Stomach (tissue), 9 donors: ENCODE data around the gene LRRTM4. TPM values are rescaled to one million over a fixed set of nuclear protein-coding genes. Genes with fewer than 3 reads are reported as not detected.

Experiments used
- DNase-seq, 2 donors: peaks; one replicate each; pipeline versions ENCODE4 v3.0.0 to v3.0.0-alpha.2; 2013 to 2019
- H3K27ac ChIP-seq, 5 donors: fragments of 200-600 bp in 4 of 5; sonication (generic) in 4 of 5; one replicate each; pipeline ENCODE4 v1.5.1; 2013 to 2019; ENCODE audit warnings: mild to moderate bottlenecking in 1 of 5, moderate library complexity in 1 of 5
- H3K27me3 ChIP-seq, 3 donors: fragments of 200-600 bp; sonication (generic); one replicate each; pipeline ENCODE4 v1.5.1; 2017 to 2019; ENCODE audit warnings: mixed run types in 1 of 3
- H3K36me3 ChIP-seq, 4 donors: fragments of 200-600 bp; sonication (generic); 1 replicate in 3 of 4; 2 replicates in 1 of 4; pipeline ENCODE4 v1.5.1; 2016 to 2019
- H3K4me1 ChIP-seq, 4 donors: fragments of 200-600 bp; sonication (generic); one replicate each; pipeline ENCODE4 v1.5.1; 2016 to 2019
- H3K4me3 ChIP-seq, 4 donors: fragments of 200-600 bp; sonication (generic) in 3 of 4; one replicate each; pipeline ENCODE4 v1.5.1; 2016 to 2019; ENCODE audit warnings: mild to moderate bottlenecking in 1 of 4
- H3K9me3 ChIP-seq, 4 donors: fragments of 200-600 bp; sonication (generic); one replicate each; pipeline ENCODE4 v1.5.1; 2016 to 2019
- CTCF ChIP-seq, 7 experiments: fragments of 450-650 bp in 4 of 7; fragments of 200-600 bp in 3 of 7; sonication (generic) in 3 of 7; IDR thresholded peaks; one replicate each; pipeline ENCODE4 v1.5.1; 2016 to 2019; ENCODE audit warnings: antibody characterized with exemption in 7 of 7, control low read depth in 2 of 7, mild to moderate bottlenecking in 1 of 7
- EP300 ChIP-seq: sonication (generic); formaldehyde crosslinking; IDR thresholded peaks from one replicate; pipeline ENCODE4 v1.6.1; 2017; ENCODE audit warnings: antibody characterized with exemption
- POLR2A ChIP-seq, 4 donors: fragments of 450-650 bp; IDR thresholded peaks; one replicate each; pipeline ENCODE4 v1.6.1; 2016; ENCODE audit warnings: antibody characterized with exemption in 4 of 4, control low read depth in 2 of 4, mild to moderate bottlenecking in 1 of 4, moderate library complexity in 1 of 4
- POLR2AphosphoS5 ChIP-seq, 3 donors: sonication (generic); formaldehyde crosslinking; IDR thresholded peaks; one replicate each; pipeline ENCODE4 v1.6.1; 2016; ENCODE audit warnings: antibody characterized with exemption in 3 of 3
- WGBS, 5 donors: extraction: QIAGEN DNeasy Blood & Tissue Kit in 3 of 5; methylation state at CpG; one replicate each; pipeline versions ENCODE4 v1.1.5 to v1.1.7; 2013 to 2018; 5-methylcytosine and 5-hydroxymethylcytosine counted together
- intact Hi-C: fragments of 100-400 bp; cut with DNase I; formaldehyde crosslinking; loops from one replicate; pipeline ENCODE4 v1.15.1; 2023; ENCODE audit warnings: low total_unique reads
- polyA plus RNA-seq, 3 donors: library from polyadenylated mRNA; stranded (reverse); fragments of 200-250 nt; gene quantifications; one replicate each; pipeline ENCODE4 v1.2.3, GENCODE V29; 2013
- total RNA-seq, 5 donors: library from RNA; depleted of rRNA; stranded (reverse); fragments of >200 nt; gene quantifications; one replicate each; pipeline versions ENCODE4 v1.1.0 to v1.2.3, GENCODE V29; 2014 to 2016
- donor health status: healthy with polysubstance abuse.
- donor health status: Bipolar disorder and iron deficiency.
- donor health status: healthy.

The LRRTM4 gene
- total and polyA plus RNA-seq, 8 donors = 0.13 to 2.2 (median 0.19) TPM; not detected in 5

GRCh38 chr2:77513191-77513590 is 9.0 kb downstream of the LRRTM4 start:
- Histone ChIP-seq H3K9me3 (no peaks in the 10 kb centered on the region), H3K4me1 (no peaks in the 10 kb centered on the region), H3K27me3 (no peaks in the 10 kb centered on the region), H3K27ac (no peak overlapping the region), H3K4me3 (no peak overlapping the region), H3K36me3 (no peaks in the 10 kb centered on the region)
- 69 to 79% (median 73%) methylated on average over 4 of the region's 4 CpGs for WGBS, 5 donors
- no peak for DNase-seq
- TF ChIP-seq CTCF (IDR thresholded peaks at IDR 0.05) (no peak), POLR2A (IDR thresholded peaks at IDR 0.05) (no peak), POLR2AphosphoS5 (IDR thresholded peaks at IDR 0.05) (no peak), EP300 (no peak)
- intact Hi-C loops = no loop called here

GRCh38 chr2:77512507-77512906 is 9.7 kb downstream of the LRRTM4 start:
- Histone ChIP-seq H3K9me3 (no peaks in the 10 kb centered on the region), H3K27me3 (no peaks in the 10 kb centered on the region), H3K4me3 (no peak overlapping the region), H3K36me3 (no peaks in the 10 kb centered on the region), H3K4me1 (no peaks in the 10 kb centered on the region), H3K27ac (no peak overlapping the region)
- no peak for TF ChIP-seq CTCF (IDR thresholded peaks at IDR 0.05)
- TF ChIP-seq POLR2A (IDR thresholded peaks at IDR 0.05) = no peak
- TF ChIP-seq EP300 = no peak
- no peak for TF ChIP-seq POLR2AphosphoS5 (IDR thresholded peaks at IDR 0.05)
- DNase-seq = no peak
- 50 to 76% (median 70%) methylated on average over 1 of the region's 1 CpG for WGBS, 5 donors
- intact Hi-C loops = no loop called here

- H3K9me3 ChIP-seq = no peaks in the 10 kb centered on the region
- TF ChIP-seq EP300 = no peak
- TF ChIP-seq POLR2A (IDR thresholded peaks at IDR 0.05) = no peak
- no peak for TF ChIP-seq CTCF (IDR thresholded peaks at IDR 0.05)
- TF ChIP-seq POLR2AphosphoS5 (IDR thresholded peaks at IDR 0.05) = no peak
- no peak overlapping the region for H3K27ac ChIP-seq
- no peaks in the 10 kb centered on the region for H3K36me3 ChIP-seq
- intact Hi-C loops = no loop called here
- H3K4me3 ChIP-seq = no peak overlapping the region
- H3K4me1 ChIP-seq = no peaks in the 10 kb centered on the region
- no peaks in the 10 kb centered on the region for H3K27me3 ChIP-seq
- 86 to 98% (median 96%) methylated on average over 1 of the region's 1 CpG for WGBS, 5 donors
- no peak for DNase-seq
Observed at GRCh38 chr2:77508511-77508910, 13.7 kb downstream of the LRRTM4 start.

- Histone ChIP-seq H3K9me3 (no peaks in the 10 kb centered on the region), H3K4me1 (no peaks in the 10 kb centered on the region), H3K27ac (no peak overlapping the region), H3K36me3 (no peaks in the 10 kb centered on the region), H3K4me3 (no peak overlapping the region), H3K27me3 (no peaks in the 10 kb centered on the region)
- intact Hi-C loops = no loop called here
- 77 to 88% (median 85%) methylated on average over 6 of the region's 6 CpGs for WGBS, 5 donors
- no peak for TF ChIP-seq POLR2AphosphoS5 (IDR thresholded peaks at IDR 0.05)
- TF ChIP-seq CTCF (IDR thresholded peaks at IDR 0.05) = no peak
- no peak for TF ChIP-seq POLR2A (IDR thresholded peaks at IDR 0.05)
- no peak for TF ChIP-seq EP300
- no peak for DNase-seq
Observed at GRCh38 chr2:77507657-77508056, 14.5 kb downstream of the LRRTM4 start.
